Measurements from ENCODE around the gene PDE2A.

The PDE2A gene

GRCh38 chr11:72581067-72581466 is 93.2 kb downstream of the PDE2A start:
- no peak for TF ChIP-seq CTCF (IDR thresholded peaks at IDR 0.05; ENCODE audit: low read depth, low read length)
- in situ Hi-C loops (cut with HindIII; ENCODE audit: low sequenced_read_pairs), result no loop called here
- DNase-seq (ENCODE audit: low read depth, low spot score), result no peak
- H3K4me3 ChIP-seq (ENCODE audit: low read depth, low read length), result no peak overlapping the region

- no peak for DNase-seq (ENCODE audit: low read depth, low spot score)
- no peak for TF ChIP-seq CTCF (IDR thresholded peaks at IDR 0.05; ENCODE audit: low read depth, low read length)
- no peak overlapping the region for H3K4me3 ChIP-seq (ENCODE audit: low read depth, low read length)
- in situ Hi-C loops (cut with HindIII; ENCODE audit: low sequenced_read_pairs), result no loop called here
These were observed 93.6 kb downstream of the PDE2A start for GRCh38 chr11:72580642-72580950.

- DNase-seq (ENCODE audit: low read depth, low spot score), result no peak
- H3K4me3 ChIP-seq (ENCODE audit: low read depth, low read length), result no peak overlapping the region
- in situ Hi-C loops (cut with HindIII; ENCODE audit: low sequenced_read_pairs), result no loop called here
- TF ChIP-seq CTCF (IDR thresholded peaks at IDR 0.05; ENCODE audit: low read depth, low read length), result no peak
These were observed 94.2 kb downstream of the PDE2A start for GRCh38 chr11:72579816-72580641.

- in situ Hi-C loops (cut with HindIII; ENCODE audit: low sequenced_read_pairs), result no loop called here
- DNase-seq (ENCODE audit: low read depth, low spot score), result no peak
- no peak for TF ChIP-seq CTCF (IDR thresholded peaks at IDR 0.05; ENCODE audit: low read depth, low read length)
- no peak overlapping the region for H3K4me3 ChIP-seq (ENCODE audit: low read depth, low read length)
These were observed 95.0 kb downstream of the PDE2A start for GRCh38 chr11:72578991-72579815.

GRCh38 chr11:72578566-72578965 is 95.7 kb downstream of the PDE2A start:
- in situ Hi-C loops (cut with HindIII; ENCODE audit: low sequenced_read_pairs), result no loop called here
- no peak overlapping the region for H3K4me3 ChIP-seq (ENCODE audit: low read depth, low read length)
- DNase-seq (ENCODE audit: low read depth, low spot score), result no peak
- no peak for TF ChIP-seq CTCF (IDR thresholded peaks at IDR 0.05; ENCODE audit: low read depth, low read length)

GRCh38 chr11:72578051-72578450 is 96.2 kb downstream of the PDE2A start:
- H3K4me3 ChIP-seq (ENCODE audit: low read depth, low read length), result no peak overlapping the region
- DNase-seq (ENCODE audit: low read depth, low spot score), result no peak
- in situ Hi-C loops (cut with HindIII; ENCODE audit: low sequenced_read_pairs), result no loop called here
- TF ChIP-seq CTCF (IDR thresholded peaks at IDR 0.05; ENCODE audit: low read depth, low read length), result no peak

All from astrocyte of the spinal cord (primary cell).